ENCODE results near the gene NRG3. TPM values are rescaled to one million over a fixed set of nuclear protein-coding genes. Genes with fewer than 3 reads are reported as not detected.

NRG3 gene
- total RNA-seq, 1 experiment from 2014 or later, result 0.66 TPM

GRCh38 chr10:82221601-82222149 lies 346.7 kb downstream of the NRG3 start:
- no peak overlapping the region for H3K4me3 ChIP-seq (ENCODE audit: low read depth, low read length)
- intact Hi-C loops (cut with micrococcal nuclease; ENCODE audit: unreplicated experiment), result loop anchor here (1.0 to 2.0 kb wide), 2 partner anchors 156 to 747 kb away; no protein-coding TSS in a partner anchor
- H3K4me1 ChIP-seq, result no peaks in the 10 kb centered on the region
- no peaks in the 10 kb centered on the region for H3K27me3 ChIP-seq (replicated peaks; ENCODE audit: control insufficient read depth, insufficient read depth, low read length)
- Mint-ChIP-seq H3K4me1 (ENCODE audit: low read depth, unreplicated experiment) (no peaks in the 10 kb centered on the region), H3K27me3 (ENCODE audit: insufficient read depth, unreplicated experiment) (no peaks in the 10 kb centered on the region), H3K9me3 (ENCODE audit: unreplicated experiment) (no peaks in the 10 kb centered on the region), H3K27ac (ENCODE audit: unreplicated experiment) (no peak overlapping the region), H3K4me3 (ENCODE audit: unreplicated experiment) (no peak overlapping the region), H3K36me3 (ENCODE audit: insufficient read depth, unreplicated experiment) (no peaks in the 10 kb centered on the region)
- H3K9me3 ChIP-seq, result no peaks in the 10 kb centered on the region
- ChIA-PET CTCF (no interaction called here), POLR2A (no interaction called here)
- BruUV-seq (replicated peaks), result no TSS peak
- peak; percentile 32 to 38 for DNase-seq
- no peaks in the 10 kb centered on the region for H3K36me3 ChIP-seq (ENCODE audit: control insufficient read depth, insufficient read depth, low read length)
- TF ChIP-seq, protein P1, sequence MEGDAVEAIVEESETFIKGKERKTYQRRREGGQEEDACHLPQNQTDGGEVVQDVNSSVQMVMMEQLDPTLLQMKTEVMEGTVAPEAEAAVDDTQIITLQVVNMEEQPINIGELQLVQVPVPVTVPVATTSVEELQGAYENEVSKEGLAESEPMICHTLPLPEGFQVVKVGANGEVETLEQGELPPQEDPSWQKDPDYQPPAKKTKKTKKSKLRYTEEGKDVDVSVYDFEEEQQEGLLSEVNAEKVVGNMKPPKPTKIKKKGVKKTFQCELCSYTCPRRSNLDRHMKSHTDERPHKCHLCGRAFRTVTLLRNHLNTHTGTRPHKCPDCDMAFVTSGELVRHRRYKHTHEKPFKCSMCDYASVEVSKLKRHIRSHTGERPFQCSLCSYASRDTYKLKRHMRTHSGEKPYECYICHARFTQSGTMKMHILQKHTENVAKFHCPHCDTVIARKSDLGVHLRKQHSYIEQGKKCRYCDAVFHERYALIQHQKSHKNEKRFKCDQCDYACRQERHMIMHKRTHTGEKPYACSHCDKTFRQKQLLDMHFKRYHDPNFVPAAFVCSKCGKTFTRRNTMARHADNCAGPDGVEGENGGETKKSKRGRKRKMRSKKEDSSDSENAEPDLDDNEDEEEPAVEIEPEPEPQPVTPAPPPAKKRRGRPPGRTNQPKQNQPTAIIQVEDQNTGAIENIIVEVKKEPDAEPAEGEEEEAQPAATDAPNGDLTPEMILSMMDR (IDR thresholded peaks at IDR 0.05; ENCODE audit: insufficient read depth in 1 of 2, low read depth in 1 of 2, low read length in 1 of 2, severe bottlenecking in 1 of 2, unreplicated experiment in 1 of 2), result peak in 1 of 2 experiments; percentile 48

- Mint-ChIP-seq H3K4me1 (ENCODE audit: low read depth, unreplicated experiment) (no peaks in the 10 kb centered on the region), H3K9me3 (ENCODE audit: unreplicated experiment) (peaks cover 30% of the 10 kb centered on the region), H3K4me3 (ENCODE audit: unreplicated experiment) (no peak overlapping the region), H3K27ac (ENCODE audit: unreplicated experiment) (no peak overlapping the region), H3K27me3 (ENCODE audit: insufficient read depth, unreplicated experiment) (no peaks in the 10 kb centered on the region), H3K36me3 (ENCODE audit: insufficient read depth, unreplicated experiment) (no peaks in the 10 kb centered on the region)
- no TSS peak for BruUV-seq (replicated peaks)
- Histone ChIP-seq H3K36me3 (ENCODE audit: control insufficient read depth, insufficient read depth, low read length) (no peaks in the 10 kb centered on the region), H3K27me3 (replicated peaks; ENCODE audit: control insufficient read depth, insufficient read depth, low read length) (no peaks in the 10 kb centered on the region), H3K4me1 (no peaks in the 10 kb centered on the region), H3K4me3 (ENCODE audit: low read depth, low read length) (no peak overlapping the region), H3K9me3 (0 out of 2 replicates have a peak, but pooled peaks cover 4% of the 10 kb centered on the region)
- no peak for DNase-seq
- intact Hi-C loops (cut with micrococcal nuclease; ENCODE audit: unreplicated experiment), result no loop called here
- CTCF ChIA-PET, result no interaction called here
- POLR2A ChIA-PET, result no interaction called here
- TF ChIP-seq, protein P1 (IDR thresholded peaks at IDR 0.05; ENCODE audit: insufficient read depth in 1 of 2, low read depth in 1 of 2, low read length in 1 of 2, severe bottlenecking in 1 of 2, unreplicated experiment in 1 of 2), result no peak
Observed at GRCh38 chr10:82228701-82229100, 353.7 kb downstream of the NRG3 start.

DNA sequence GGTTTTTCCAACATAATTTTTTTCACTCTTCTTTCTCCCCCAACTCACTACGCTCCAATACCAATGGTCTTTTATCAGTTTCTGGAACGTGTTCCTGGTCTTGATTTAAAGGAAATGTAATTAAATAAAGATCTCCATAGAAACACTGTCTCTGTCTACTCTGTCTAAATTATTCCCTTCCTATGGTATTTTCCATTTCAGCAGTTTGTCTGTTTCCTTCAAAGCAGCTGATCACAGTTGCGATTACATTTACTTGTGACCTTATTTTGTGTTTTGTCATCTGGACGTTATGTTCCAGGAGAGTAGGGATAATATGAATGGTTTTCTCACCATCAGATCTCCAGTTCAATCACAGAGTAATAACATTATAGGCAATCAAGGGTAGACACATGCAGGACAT lies 359.2 kb downstream of the NRG3 start:
- no TSS peak for BruUV-seq (replicated peaks)
- Histone ChIP-seq H3K4me3 (ENCODE audit: low read depth, low read length) (no peak overlapping the region), H3K4me1 (no peaks in the 10 kb centered on the region), H3K27me3 (replicated peaks; ENCODE audit: control insufficient read depth, insufficient read depth, low read length) (no peaks in the 10 kb centered on the region), H3K36me3 (ENCODE audit: control insufficient read depth, insufficient read depth, low read length) (no peaks in the 10 kb centered on the region), H3K9me3 (0 out of 2 replicates have a peak, but pooled peaks cover 4% of the 10 kb centered on the region)
- DNase-seq, result no peak
- no peak overlapping the region for H3K4me3 Mint-ChIP-seq (ENCODE audit: unreplicated experiment)
- TF ChIP-seq, protein P1 (IDR thresholded peaks at IDR 0.05; ENCODE audit: insufficient read depth in 1 of 2, low read depth in 1 of 2, low read length in 1 of 2, severe bottlenecking in 1 of 2, unreplicated experiment in 1 of 2), result no peak
- CTCF ChIA-PET, result no interaction called here
- no peaks in the 10 kb centered on the region for H3K27me3 Mint-ChIP-seq (ENCODE audit: insufficient read depth, unreplicated experiment)
- POLR2A ChIA-PET, result no interaction called here
- no peaks in the 10 kb centered on the region for H3K4me1 Mint-ChIP-seq (ENCODE audit: low read depth, unreplicated experiment)
- no peaks in the 10 kb centered on the region for H3K36me3 Mint-ChIP-seq (ENCODE audit: insufficient read depth, unreplicated experiment)
- intact Hi-C loops (cut with micrococcal nuclease; ENCODE audit: unreplicated experiment), result no loop called here
- peaks cover 33% of the 10 kb centered on the region for H3K9me3 Mint-ChIP-seq (ENCODE audit: unreplicated experiment)
- H3K27ac Mint-ChIP-seq (ENCODE audit: unreplicated experiment), result no peak overlapping the region

Data from Caco-2 (cell line).